GM03348 (cell line): Measurements from ENCODE around the gene UQCRH.
"Not testable (repeated sequence)": the region's sequence is repeated elsewhere in the genome, so short reads cannot be mapped to it uniquely, and the experiment has no call there.

Experiments used
- DNase-seq: peaks from one replicate; pipeline ENCODE4 v3.0.0; 2012; ENCODE audit warnings: low spot score

The UQCRH gene

GRCh38 chr1:46300673-46301405 lies 2.7 kb upstream of the UQCRH start:
- peak; percentile 25 for DNase-seq

- DNase-seq, result peak; percentile 47
Measured at GRCh38 chr1:46301406-46301807, 2.1 kb upstream of the UQCRH start.

GRCh38 chr1:46301808-46302640 lies 1.5 kb upstream of the UQCRH start:
- DNase-seq, result peak; percentile 75

- DNase-seq, result peak; percentile 56
Measured at GRCh38 chr1:46302641-46303037, 859 bp upstream of the UQCRH start.

GRCh38 chr1:46303872-46304326 lies 401 bp downstream of the UQCRH start:
- peak; percentile 27 for DNase-seq

- no peak for DNase-seq
Measured at GRCh38 chr1:46306159-46306530, 2.6 kb downstream of the UQCRH start.

GRCh38 chr1:46309401-46310159 lies 6.1 kb downstream of the UQCRH start:
- DNase-seq, result no peak

- DNase-seq, result no peak
Measured at GRCh38 chr1:46310321-46310720, 6.8 kb downstream of the UQCRH start.

GRCh38 chr1:46315669-46316403 lies 12.3 kb downstream of the UQCRH start:
- peak; percentile 40 for DNase-seq

GRCh38 chr1:46317323-46317722 lies 13.8 kb downstream of the UQCRH start:
- DNase-seq, result no peak

GRCh38 chr1:46319301-46319700 lies 15.8 kb downstream of the UQCRH start:
- not testable (repeated sequence) for DNase-seq

GRCh38 chr1:46319960-46320914 lies 16.7 kb downstream of the UQCRH start:
- not testable (repeated sequence) for DNase-seq

- DNase-seq, result not testable (repeated sequence)
Measured at GRCh38 chr1:46322191-46322590, 18.7 kb downstream of the UQCRH start.

- not testable (repeated sequence) for DNase-seq
Measured at GRCh38 chr1:46325285-46326076, 22.0 kb downstream of the UQCRH start.

- DNase-seq, result not testable (repeated sequence)
Measured at GRCh38 chr1:46328182-46328581, 24.7 kb downstream of the UQCRH start.

- DNase-seq, result not testable (repeated sequence)
Measured at GRCh38 chr1:46329807-46330206, 26.3 kb downstream of the UQCRH start.

- DNase-seq, result not testable (repeated sequence)
Measured at GRCh38 chr1:46330381-46330780, 26.9 kb downstream of the UQCRH start.

GRCh38 chr1:46331786-46332540 lies 28.5 kb downstream of the UQCRH start:
- DNase-seq, result not testable (repeated sequence)
